Loucy (cell line): ENCODE measurements around the gene FGFRL1.

Source experiments
- H2AFZ ChIP-seq: fragments of 200-600 bp; sonication (generic); 2 replicates; pipeline ENCODE4 v1.6.0; 2016; ENCODE audit warnings: antibody characterized with exemption, mild to moderate bottlenecking, low read length, moderate library complexity
- H3F3A ChIP-seq: fragments of 200-600 bp; 2 replicates; pipeline ENCODE4 v1.6.0; 2016; ENCODE audit warnings: antibody characterized with exemption, low read depth, mild to moderate bottlenecking
- H3K27me3 ChIP-seq: fragments of 200-600 bp; sonication (generic); 2 replicates; pipeline ENCODE4 v1.6.1; 2014; ENCODE audit warnings: low read length, mild to moderate bottlenecking; ENCODE audit not compliant: insufficient read depth, poor library complexity, severe bottlenecking
- H3K36me3 ChIP-seq: fragments of 200-600 bp; sonication (generic); 2 replicates; pipeline ENCODE4 v1.6.1; 2016; ENCODE audit warnings: low read length; ENCODE audit not compliant: insufficient read depth
- H3K4me1 ChIP-seq: fragments of 200-600 bp; sonication (generic); 2 replicates; pipeline ENCODE4 v1.5.1; 2014; ENCODE audit warnings: low read length, mild to moderate bottlenecking; ENCODE audit not compliant: insufficient read depth, poor library complexity, severe bottlenecking
- H3K4me2 ChIP-seq: fragments of 200-600 bp; sonication (generic); 2 replicates; pipeline ENCODE4 v1.6.0; 2014; ENCODE audit warnings: antibody characterized with exemption, low read length, low read depth, mild to moderate bottlenecking; ENCODE audit not compliant: poor library complexity, severe bottlenecking
- H3K4me3 ChIP-seq: fragments of 200-600 bp; sonication (generic); 2 replicates; pipeline ENCODE4 v1.5.1; 2014; ENCODE audit warnings: low read length, mild to moderate bottlenecking, mixed read lengths; ENCODE audit not compliant: poor library complexity, severe bottlenecking
- H3K79me2 ChIP-seq: fragments of 200-600 bp; sonication (generic); 2 replicates; pipeline ENCODE4 v1.6.1; 2014; ENCODE audit warnings: low read length; ENCODE audit not compliant: insufficient read depth
- H3K9ac ChIP-seq: fragments of 200-600 bp; sonication (generic); 2 replicates; pipeline ENCODE4 v1.6.0; 2014; ENCODE audit warnings: mild to moderate bottlenecking, low read depth, low read length, moderate library complexity; ENCODE audit not compliant: poor library complexity, severe bottlenecking
- H3K9me2 ChIP-seq: fragments of 200-600 bp; sonication (generic); replicated peaks from 2 replicates; pipeline ENCODE4 v1.6.1; 2016; ENCODE audit warnings: low read depth, low read length, mixed read lengths
- H3K9me3 ChIP-seq: fragments of 200-600 bp; sonication (generic); 2 replicates; pipeline ENCODE4 v1.6.1; 2014; ENCODE audit warnings: mild to moderate bottlenecking, antibody characterized with exemption, low read length, low read depth; ENCODE audit not compliant: insufficient read depth
- H4K20me1 ChIP-seq: fragments of 200-600 bp; sonication (generic); 2 replicates; pipeline ENCODE4 v1.6.0; 2014; ENCODE audit warnings: antibody characterized with exemption, low read length, mild to moderate bottlenecking; ENCODE audit not compliant: insufficient read depth, poor library complexity, severe bottlenecking
- CTCF ChIP-seq: fragments of 200-600 bp; sonication (generic); conservative IDR thresholded peaks from 2 replicates; pipeline ENCODE4 v1.5.1; 2014; ENCODE audit warnings: mild to moderate bottlenecking, antibody characterized with exemption, low read length
- EZH2phosphoT487 ChIP-seq: fragments of 200-600 bp; IDR thresholded peaks from 2 replicates; pipeline ENCODE4 v1.6.1; 2018; ENCODE audit warnings: antibody characterized with exemption, mild to moderate bottlenecking, moderate library complexity, borderline replicate concordance

Gene FGFRL1

GRCh38 chr4:963276-964225, 47.9 kb upstream of the FGFRL1 start:
- Histone ChIP-seq H3F3A (no peaks in the 10 kb centered on the region), H3K79me2 (no peaks in the 10 kb centered on the region), H3K36me3 (no peaks in the 10 kb centered on the region), H3K27me3 (no peaks in the 10 kb centered on the region), H2AFZ (no peak overlapping the region), H4K20me1 (no peaks in the 10 kb centered on the region), H3K9me3 (no peaks in the 10 kb centered on the region), H3K4me1 (no peaks in the 10 kb centered on the region), H3K9ac (no peak overlapping the region), H3K9me2 (no peaks in the 10 kb centered on the region), H3K4me3 (no peak overlapping the region), H3K4me2 (no peak overlapping the region)
- TF ChIP-seq CTCF: no peak
- no peak for TF ChIP-seq EZH2phosphoT487

GRCh38 chr4:964346-965025, 46.9 kb upstream of the FGFRL1 start:
- Histone ChIP-seq H3K4me3 (no peak overlapping the region), H3K36me3 (no peaks in the 10 kb centered on the region), H3K4me2 (no peak overlapping the region), H3K9me2 (no peaks in the 10 kb centered on the region), H3K79me2 (no peaks in the 10 kb centered on the region), H3K4me1 (no peaks in the 10 kb centered on the region), H3K9ac (no peak overlapping the region), H3K27me3 (no peaks in the 10 kb centered on the region), H3F3A (no peaks in the 10 kb centered on the region), H4K20me1 (no peaks in the 10 kb centered on the region), H2AFZ (no peak overlapping the region), H3K9me3 (no peaks in the 10 kb centered on the region)
- TF ChIP-seq EZH2phosphoT487: no peak
- TF ChIP-seq CTCF: no peak

GRCh38 chr4:965048-965765, 46.2 kb upstream of the FGFRL1 start:
- H3K9me3 ChIP-seq: no peaks in the 10 kb centered on the region

More at GRCh38 chr4:965048-965765, 46.2 kb upstream of the FGFRL1 start:
- Histone ChIP-seq H2AFZ (no peak overlapping the region), H3F3A (no peaks in the 10 kb centered on the region), H3K36me3 (no peaks in the 10 kb centered on the region), H3K9ac (no peak overlapping the region), H3K27me3 (no peaks in the 10 kb centered on the region), H3K4me2 (no peak overlapping the region), H3K9me2 (no peaks in the 10 kb centered on the region), H4K20me1 (no peaks in the 10 kb centered on the region), H3K79me2 (no peaks in the 10 kb centered on the region), H3K4me1 (no peaks in the 10 kb centered on the region), H3K4me3 (no peak overlapping the region)
- TF ChIP-seq EZH2phosphoT487 (no peak), CTCF (no peak)
